ENCODE data around the gene SLC37A4.
"Not testable (repeated sequence)": the region's sequence is repeated elsewhere in the genome, so short reads cannot be mapped to it uniquely, and the experiment has no call there.

Gene SLC37A4

DNA sequence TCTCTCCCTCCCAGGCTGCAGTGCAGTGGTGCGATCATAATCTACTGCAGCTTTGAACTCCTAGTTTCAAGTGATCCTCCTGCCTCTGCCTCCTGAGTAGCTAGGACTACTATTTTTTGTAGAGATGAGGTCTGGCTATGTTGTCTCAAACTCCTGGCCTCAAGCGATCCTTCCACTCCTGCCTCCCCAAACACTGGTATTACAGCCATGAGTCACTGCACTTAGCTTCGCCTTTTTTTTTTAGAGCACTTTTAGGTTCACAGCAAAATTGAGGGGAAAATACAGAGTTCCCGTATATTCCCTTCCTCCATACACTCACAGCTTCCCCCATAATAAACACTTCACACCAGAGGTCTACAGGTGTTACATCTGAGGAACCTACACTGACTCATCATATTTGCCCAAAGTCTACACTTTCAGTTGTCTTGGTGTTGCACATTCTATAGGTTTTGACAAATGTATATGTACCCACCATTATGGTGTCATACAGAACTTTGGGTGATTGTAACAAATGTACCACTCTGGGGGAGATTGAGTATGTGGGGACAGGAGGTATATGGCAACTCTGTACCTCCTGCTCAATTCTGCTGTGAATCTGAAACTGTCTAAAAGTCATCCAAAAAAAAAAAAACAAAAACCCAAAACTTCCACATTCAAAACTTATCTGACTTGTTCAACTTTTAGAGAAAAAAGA, 11.3 kb upstream of the SLC37A4 start:
- no peak for DNase-seq

GRCh38 chr11:119039471-119039870, 8.8 kb upstream of the SLC37A4 start:
- DNase-seq: not testable (repeated sequence)

GRCh38 chr11:119038884-119039283, 8.2 kb upstream of the SLC37A4 start:
- no peak for DNase-seq

- DNase-seq: no peak
These were observed 4.1 kb upstream of the SLC37A4 start for GRCh38 chr11:119034813-119035212.

GRCh38 chr11:119033421-119033820, 2.7 kb upstream of the SLC37A4 start:
- DNase-seq: not testable (repeated sequence)

DNA sequence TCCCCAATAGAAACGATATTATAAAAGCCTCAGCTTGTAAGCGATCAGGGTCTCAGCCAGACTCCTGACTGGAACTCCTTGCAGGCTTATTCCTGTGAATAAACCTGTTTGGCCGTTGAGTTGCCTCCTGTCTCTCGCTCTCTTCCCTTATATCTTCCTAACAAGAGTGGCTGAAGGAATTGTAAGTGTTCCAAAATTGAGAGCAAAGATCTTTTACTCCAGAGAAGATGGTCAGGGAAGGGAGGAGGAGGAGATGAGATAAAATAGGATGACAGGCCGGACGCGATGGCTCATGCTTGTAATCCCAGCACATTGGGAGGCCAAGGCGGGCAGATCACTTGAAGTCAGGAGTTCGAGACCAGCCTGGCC, 1.2 kb upstream of the SLC37A4 start:
- DNase-seq: no peak

- DNase-seq: no peak
These were observed 698 bp downstream of the SLC37A4 start for GRCh38 chr11:119030029-119030328.

DNA sequence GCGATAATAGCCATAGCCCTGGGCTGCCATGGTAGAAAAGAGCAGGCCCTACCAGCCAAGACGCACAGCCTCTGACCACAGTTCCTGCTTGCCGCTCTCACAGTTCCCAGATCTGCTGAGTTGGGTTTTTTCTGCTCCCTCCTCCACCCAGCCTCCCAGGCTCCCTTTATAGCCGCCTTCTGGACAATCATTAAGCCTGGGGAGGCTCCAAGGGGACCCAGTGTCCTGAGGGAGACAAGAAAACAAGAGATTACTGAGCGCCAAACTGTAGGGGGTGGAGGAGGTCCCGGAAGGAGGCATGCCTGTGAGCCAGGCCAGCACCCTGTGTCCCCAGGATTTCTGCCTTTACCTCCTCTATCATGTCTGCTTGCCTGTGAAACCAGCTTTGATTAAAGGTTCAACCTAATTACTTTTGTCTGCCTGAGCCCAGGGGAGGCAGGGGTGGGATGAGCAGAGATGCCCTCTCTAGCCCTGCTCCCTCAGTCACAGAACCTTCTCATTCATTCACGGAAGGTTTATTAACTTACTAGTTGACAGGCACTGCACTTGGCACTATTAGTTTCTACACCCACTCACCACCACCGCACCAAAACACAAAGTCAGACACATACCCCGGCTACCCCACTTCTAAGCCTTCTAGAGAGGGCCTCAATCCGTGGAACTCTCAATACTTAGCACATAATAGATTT, 1.2 kb downstream of the SLC37A4 start:
- no peak for DNase-seq

GRCh38 chr11:119029069-119029339, 1.7 kb downstream of the SLC37A4 start:
- no peak for DNase-seq

- no peak for DNase-seq
These were observed 2.2 kb downstream of the SLC37A4 start for GRCh38 chr11:119028346-119029068.

DNA sequence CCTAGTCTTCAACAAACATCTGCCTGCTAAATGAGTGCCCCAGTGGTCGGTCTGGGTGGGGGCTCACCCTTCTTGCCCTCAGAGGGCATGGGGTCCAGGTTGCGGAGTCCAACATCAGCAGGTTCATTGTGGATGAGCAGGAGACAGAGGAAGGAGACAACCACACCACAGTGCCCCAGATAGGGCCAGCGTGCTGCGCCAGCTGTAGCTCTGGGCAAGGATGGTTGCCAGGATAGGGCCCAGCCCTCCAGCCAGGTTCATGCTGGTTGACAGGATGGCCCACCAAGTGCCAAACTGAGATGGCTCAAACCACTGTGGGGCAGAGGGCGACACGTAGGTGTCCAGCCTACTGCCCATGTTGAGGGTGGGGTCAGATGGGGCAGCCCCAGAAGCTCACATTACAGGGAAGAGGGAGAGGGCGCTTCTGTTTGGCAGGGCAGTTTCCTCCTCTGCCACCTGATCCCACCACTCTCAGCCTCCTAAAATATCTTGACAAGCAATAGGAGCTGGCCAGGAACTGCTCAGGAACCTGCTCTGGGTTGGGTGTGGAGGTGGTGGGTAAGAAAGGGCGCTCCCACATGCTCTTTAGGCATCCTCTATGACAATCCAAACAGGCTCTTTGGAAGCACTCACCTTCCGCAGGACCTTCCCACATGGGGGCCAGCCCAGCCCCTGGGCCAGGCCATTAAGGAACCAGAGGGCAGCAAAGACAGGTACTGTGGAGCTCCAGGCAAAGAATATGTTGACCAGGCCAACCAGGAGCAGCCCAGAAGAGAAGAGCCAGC, 2.9 kb downstream of the SLC37A4 start:
- no peak for DNase-seq

DNA sequence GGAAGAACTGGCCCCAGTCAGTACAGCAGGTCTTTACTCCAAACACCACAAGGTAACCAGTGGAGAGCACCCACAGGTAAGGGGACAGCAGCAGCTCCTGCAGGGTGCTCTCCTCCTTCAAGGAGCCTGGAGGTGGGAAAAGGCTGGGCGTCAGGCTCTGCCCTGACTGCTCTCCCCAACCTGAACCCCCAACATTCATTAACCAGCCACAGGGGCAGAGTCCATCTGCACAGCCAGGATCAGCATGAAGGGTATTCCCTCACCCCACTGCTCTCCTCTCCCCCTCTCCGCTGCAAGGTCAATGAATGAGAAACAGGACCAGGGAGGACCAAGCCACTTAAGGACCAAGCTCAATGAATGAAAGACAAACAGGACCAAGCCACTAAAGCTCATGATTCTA, 3.7 kb downstream of the SLC37A4 start:
- DNase-seq: no peak

DNA sequence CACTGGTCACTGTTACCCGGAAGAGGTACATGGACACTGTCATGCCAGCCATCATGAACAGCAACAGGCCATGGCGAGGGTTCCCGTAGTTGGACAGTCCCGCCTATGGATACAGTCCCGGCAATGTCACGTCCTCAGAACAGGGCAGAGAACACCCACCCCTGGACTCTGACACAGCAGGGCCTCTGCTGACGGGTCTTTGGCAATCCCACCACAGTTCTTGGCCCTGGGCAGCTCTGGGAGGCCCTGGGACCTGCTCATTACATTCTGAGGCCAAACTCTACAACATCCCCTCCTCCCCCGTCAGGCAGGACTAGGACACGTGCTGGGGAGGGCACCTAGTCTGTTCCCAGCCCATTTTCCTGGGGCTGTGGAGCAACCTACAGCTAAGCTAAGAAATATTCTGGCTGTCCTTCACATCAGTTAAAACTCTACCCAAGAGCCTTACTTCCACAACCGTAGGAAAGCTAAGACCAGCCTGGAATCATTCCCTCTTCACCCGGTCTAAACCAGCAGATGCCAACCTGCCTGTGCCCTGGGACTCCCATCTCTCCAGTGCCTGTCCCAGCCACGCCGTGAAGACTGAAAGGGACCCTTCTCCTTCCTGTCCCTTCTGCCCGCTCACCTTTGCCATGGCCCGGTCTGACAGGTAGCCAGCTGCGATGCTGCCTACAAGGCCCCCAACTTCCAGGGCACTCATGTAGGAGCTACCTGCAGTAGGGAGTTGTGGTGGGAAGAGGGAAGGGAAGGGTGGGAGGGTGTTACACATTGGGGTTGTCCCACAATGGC, 4.5 kb downstream of the SLC37A4 start:
- no peak for DNase-seq

- DNase-seq: no peak
These were observed 5.1 kb downstream of the SLC37A4 start for GRCh38 chr11:119025541-119025940.

DNA sequence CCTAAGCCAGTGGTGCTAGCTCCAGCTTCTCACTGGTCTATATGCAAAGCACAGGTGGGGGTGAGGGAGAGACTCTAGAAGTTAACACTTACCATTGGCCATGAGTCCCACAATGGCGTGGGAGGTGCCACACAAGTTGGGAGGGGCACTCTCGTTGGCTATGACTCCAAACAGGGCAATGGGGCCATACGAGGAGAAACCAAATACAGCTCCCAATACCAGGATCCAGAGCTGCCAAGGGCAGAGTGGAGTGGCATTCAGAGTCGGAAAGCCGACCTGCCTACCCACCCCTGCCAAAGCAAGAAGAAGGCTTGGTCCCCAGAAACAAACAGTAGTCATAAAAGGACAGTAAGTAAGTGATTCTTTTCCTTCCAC, 5.6 kb downstream of the SLC37A4 start:
- DNase-seq: no peak

DNA sequence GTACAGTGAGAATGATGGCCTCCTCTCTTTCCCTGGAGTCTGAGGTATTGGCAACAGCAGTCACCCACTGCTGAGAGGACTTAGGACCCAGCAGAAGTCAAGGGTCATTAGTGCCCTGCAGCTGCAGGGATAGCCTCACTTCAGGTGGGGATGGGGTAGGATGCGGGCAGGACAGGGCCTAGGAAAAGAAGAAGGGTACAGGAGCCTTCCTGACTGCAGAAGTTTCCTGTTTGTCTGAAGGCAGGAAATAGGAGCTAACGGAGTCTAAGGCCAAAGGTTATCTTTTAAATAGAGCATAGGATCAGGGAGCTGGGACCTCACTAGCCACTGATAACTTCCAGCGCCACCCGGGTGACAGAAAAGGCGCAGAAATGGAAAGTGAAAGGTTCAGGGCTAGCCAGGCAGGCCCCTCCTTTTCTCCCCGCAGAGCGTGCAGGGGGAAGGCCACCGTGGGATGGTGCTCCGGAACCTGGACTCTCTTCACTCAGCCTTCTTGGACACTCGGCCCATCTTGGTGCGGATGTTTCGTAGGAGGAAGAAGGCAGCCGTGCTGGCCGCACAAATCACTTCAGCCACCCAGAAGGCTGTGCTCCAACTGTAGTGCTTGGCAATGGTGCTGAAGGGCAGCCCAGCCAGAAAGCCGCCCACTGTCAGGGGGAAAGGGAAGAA, 6.1 kb downstream of the SLC37A4 start:
- DNase-seq: no peak

DNA sequence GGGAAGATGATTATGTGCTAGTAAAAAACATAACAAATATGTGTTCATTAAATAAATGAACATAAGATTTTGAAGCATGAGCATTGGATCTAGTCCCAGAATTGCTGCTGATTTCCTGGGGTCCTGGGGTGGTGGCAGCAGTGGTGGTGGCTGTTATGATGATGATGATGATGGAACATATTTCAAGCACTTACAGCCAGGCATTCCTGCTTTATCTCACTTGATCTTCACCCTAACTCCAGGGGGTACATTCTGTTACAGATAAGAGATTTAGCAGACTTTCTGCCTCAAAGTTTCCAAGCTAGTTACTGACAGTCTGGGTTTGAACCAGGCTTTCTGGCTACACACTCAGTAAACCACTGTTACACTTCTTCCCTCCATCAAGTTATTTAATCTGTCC, 6.9 kb downstream of the SLC37A4 start:
- DNase-seq: no peak

- DNase-seq: no peak
These were observed 9.0 kb downstream of the SLC37A4 start for GRCh38 chr11:119021631-119022030.

- no peak for DNase-seq
These were observed 10.7 kb downstream of the SLC37A4 start for GRCh38 chr11:119019996-119020395.

DNA sequence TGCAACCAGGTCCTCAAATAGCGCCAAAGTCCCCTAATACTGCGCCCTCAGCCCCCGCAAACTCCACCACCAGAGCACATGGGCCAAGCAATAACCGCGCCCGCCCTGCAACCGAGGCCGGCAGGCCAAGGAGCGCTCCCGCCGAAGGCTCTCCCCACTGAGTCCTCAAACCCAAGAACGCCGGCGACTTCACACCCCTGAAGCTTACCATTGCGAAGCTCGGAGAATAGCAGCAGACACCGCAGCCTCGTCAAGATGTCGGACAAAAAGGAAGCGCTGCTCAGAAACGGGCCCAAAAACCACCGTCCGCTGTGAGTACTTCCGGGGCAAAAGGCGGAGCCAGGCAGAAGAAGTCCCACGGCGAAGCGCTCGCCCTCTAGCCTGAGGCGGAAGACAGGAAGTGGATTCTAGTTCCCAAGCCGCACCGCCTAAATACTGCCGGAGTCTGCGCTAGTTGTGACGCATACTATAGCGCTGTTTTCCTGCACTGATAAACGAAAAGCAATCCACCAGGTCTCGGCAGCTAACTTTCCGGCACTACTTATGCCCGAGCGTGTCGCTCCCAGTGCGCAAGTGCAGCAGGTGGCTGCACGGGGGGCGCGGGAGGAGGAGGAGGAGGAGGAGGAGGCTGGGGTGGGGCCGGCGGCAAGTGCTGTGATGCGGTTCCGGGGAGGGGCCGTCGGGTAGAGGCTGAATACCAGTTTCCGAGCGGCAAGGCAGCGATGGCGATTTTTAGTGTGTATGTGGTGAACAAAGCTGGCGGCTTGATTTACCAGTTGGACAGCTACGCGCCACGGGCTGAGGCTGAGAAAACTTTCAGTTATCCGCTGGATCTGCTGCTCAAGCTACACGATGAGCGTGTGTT, 12.4 kb downstream of the SLC37A4 start, which contains the start of the genes RPS25 and TRAPPC4:
RPS25 (minus strand) TSS at position 270 of the 865 bp plus-strand sequence; CDS start at position 211, 59 bp downstream.
TRAPPC4 (plus strand) TSS at position 693 of the 865 bp plus-strand sequence; CDS start at position 723, 30 bp downstream.
- peak; percentile 53 for DNase-seq

GRCh38 chr11:119017377-119017776, 13.3 kb downstream of the SLC37A4 start:
- DNase-seq: not testable (repeated sequence)

Measured in GOT3 (cell line).